RWPE1 (cell line): Measurements from ENCODE around the gene PROZ.

ENCODE experiments used
- CTCF ChIA-PET: fragments of 350-600 bp; sonication (Branson Sonifier 250); formaldehyde crosslinking; extraction: SDS; loops from one replicate; lab custom pipeline; 2021; lab: Yijun Ruan, JAX
- POLR2A ChIA-PET: fragments of 400-600 bp; formaldehyde crosslinking; extraction: SDS; loops from one replicate; lab custom pipeline; 2020; ENCODE audit warnings: antibody characterized with exemption; ENCODE audit not compliant: low non-redundant PET; lab: Yijun Ruan, JAX
- DNase-seq: peaks from one replicate; pipeline ENCODE4 v3.0.0; 2012; ENCODE audit warnings: low spot score
- H3K27ac ChIP-seq: fragments of 450-650 bp; 2 replicates; pipeline ENCODE4 v1.5.1; 2017
- TF ChIP-seq, protein P1 (sequence below): fragments of 450-650 bp; conservative IDR thresholded peaks from 2 replicates; pipeline ENCODE4 v1.5.1; 2017; ENCODE audit warnings: low read depth, mild to moderate bottlenecking

The PROZ gene

GRCh38 chr13:113151745-113152690 lies 6.4 kb upstream of the PROZ start:
- CTCF ChIA-PET = no interaction called here
- POLR2A ChIA-PET = no interaction called here
- H3K27ac ChIP-seq = no peak overlapping the region
- DNase-seq = no peak
- TF ChIP-seq, protein P1, sequence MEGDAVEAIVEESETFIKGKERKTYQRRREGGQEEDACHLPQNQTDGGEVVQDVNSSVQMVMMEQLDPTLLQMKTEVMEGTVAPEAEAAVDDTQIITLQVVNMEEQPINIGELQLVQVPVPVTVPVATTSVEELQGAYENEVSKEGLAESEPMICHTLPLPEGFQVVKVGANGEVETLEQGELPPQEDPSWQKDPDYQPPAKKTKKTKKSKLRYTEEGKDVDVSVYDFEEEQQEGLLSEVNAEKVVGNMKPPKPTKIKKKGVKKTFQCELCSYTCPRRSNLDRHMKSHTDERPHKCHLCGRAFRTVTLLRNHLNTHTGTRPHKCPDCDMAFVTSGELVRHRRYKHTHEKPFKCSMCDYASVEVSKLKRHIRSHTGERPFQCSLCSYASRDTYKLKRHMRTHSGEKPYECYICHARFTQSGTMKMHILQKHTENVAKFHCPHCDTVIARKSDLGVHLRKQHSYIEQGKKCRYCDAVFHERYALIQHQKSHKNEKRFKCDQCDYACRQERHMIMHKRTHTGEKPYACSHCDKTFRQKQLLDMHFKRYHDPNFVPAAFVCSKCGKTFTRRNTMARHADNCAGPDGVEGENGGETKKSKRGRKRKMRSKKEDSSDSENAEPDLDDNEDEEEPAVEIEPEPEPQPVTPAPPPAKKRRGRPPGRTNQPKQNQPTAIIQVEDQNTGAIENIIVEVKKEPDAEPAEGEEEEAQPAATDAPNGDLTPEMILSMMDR = no peak

GRCh38 chr13:113152691-113152983 lies 5.8 kb upstream of the PROZ start:
- CTCF ChIA-PET = no interaction called here
- POLR2A ChIA-PET = no interaction called here
- TF ChIP-seq, protein P1 = no peak
- no peak overlapping the region for H3K27ac ChIP-seq
- no peak for DNase-seq

GRCh38 chr13:113152984-113153809 lies 5.3 kb upstream of the PROZ start:
- no peak for DNase-seq
- ChIA-PET POLR2A (no interaction called here), CTCF (no interaction called here)
- TF ChIP-seq, protein P1 = no peak
- H3K27ac ChIP-seq = peak overlapping the region; percentile 69

DNA sequence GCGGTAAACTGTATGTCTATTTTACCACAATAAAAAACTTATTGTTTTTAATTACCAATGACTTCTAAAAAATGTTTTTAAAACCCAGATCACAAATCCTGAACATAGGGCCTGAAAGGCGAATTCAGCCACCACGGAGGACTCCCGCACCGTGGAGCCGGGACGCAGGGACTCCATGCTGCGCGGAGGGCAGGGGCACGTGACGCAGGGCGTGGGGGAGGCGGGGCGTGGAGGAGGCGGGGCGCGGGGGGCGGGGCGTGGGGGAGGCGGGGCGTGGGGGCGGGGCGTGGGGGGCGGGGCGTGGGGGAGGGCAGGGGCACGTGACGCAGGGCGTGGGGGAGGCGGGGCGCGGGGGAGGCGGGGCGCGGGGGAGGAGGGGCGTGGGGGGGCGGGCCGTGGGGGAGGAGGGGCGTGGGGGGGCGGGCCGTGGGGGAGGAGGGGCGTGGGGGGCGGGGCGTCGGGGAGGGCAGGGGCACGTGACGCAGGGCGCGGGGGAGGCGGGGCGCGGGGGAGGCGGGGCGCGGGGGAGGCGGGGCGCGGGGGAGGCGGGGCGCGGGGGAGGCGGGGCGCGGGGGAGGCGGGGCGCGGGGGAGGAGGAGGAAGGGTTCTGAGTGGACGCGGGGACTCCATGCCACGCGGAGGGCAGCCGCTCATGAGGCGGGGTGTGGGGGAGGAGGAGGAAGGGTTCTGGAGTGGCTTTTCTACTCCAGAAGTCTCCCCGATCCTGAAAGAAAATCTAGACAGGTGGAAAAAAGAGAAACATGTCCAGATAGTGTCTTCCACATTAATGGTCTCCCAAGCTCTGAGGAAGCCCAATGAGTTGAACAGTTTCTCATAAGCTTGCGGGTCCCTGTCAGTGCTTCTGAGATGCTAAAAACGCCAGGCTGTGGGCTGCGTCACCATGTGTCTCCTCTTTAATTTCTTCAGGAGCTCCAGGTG lies 4.4 kb upstream of the PROZ start:
- ChIA-PET POLR2A (no interaction called here), CTCF (no interaction called here)
- peak overlapping the region; percentile 69 for H3K27ac ChIP-seq
- DNase-seq = peak; percentile 72
- TF ChIP-seq, protein P1 = no peak

- CTCF ChIA-PET = no interaction called here
- POLR2A ChIA-PET = no interaction called here
- DNase-seq = no peak
- TF ChIP-seq, protein P1 = no peak
- no peak overlapping the region for H3K27ac ChIP-seq
Measured at GRCh38 chr13:113155201-113155600, 3.2 kb upstream of the PROZ start.
